CD4-positive, alpha-beta T cell (primary cell): ENCODE measurements around the gene RAPGEF4. TPM values are rescaled to one million over a fixed set of nuclear protein-coding genes. Genes with fewer than 3 reads are reported as not detected.

Experiments
- ATAC-seq: fragments of 200-7000 bp; cut with Tn5 transposase; one replicate; pipeline ENCODE4 v1.10.0; 2022; ENCODE audit warnings: mild to moderate bottlenecking; ENCODE audit not compliant: poor library complexity
- CTCF ChIA-PET: fragments of 350-600 bp; sonication (Branson Sonifier 250); formaldehyde crosslinking; loops from one replicate; lab custom pipeline; 2021; ENCODE audit warnings: antibody characterized with exemption, inconsistent platforms; lab: Charles Lee
- POLR2A ChIA-PET: fragments of 350-600 bp; sonication (Branson Sonifier 250); formaldehyde crosslinking; loops from one replicate; lab custom pipeline; 2021; ENCODE audit warnings: antibody characterized with exemption, inconsistent platforms; lab: Charles Lee
- DNase-seq, 14 experiments: peaks; one replicate each; pipeline ENCODE4 v3.0.0-alpha.2; 2013 to 2020; ENCODE audit warnings: mixed read lengths in 2 of 14
- H3K27ac ChIP-seq, 2 donors: one replicate each; pipeline versions ENCODE4 v1.5.1 to v1.7.0; 2013; ENCODE audit warnings: low read length in 2 of 2, low read depth in 1 of 2, mild to moderate bottlenecking in 1 of 2
- H3K27me3 ChIP-seq, 2 experiments: 1 replicate in 1 of 2; 2 replicates in 1 of 2; pipeline versions ENCODE4 v1.6.1 to v1.7.0; 2013; ENCODE audit warnings: low read length in 2 of 2, control low read depth in 1 of 2, mild to moderate bottlenecking in 1 of 2, moderate library complexity in 1 of 2; ENCODE audit not compliant: insufficient read depth in 2 of 2, control insufficient read depth in 1 of 2
- H3K36me3 ChIP-seq: one replicate; pipeline ENCODE4 v1.6.1; 2013; ENCODE audit warnings: low read length, control low read depth; ENCODE audit not compliant: insufficient read depth
- H3K4me1 ChIP-seq: one replicate; pipeline ENCODE4 v1.6.1; 2013; ENCODE audit warnings: low read length, control low read depth; ENCODE audit not compliant: insufficient read depth
- H3K4me3 ChIP-seq: one replicate; pipeline ENCODE4 v1.5.1; 2013; ENCODE audit warnings: mild to moderate bottlenecking, low read length, moderate library complexity
- H3K9me3 ChIP-seq, 2 experiments: 1 replicate in 1 of 2; 2 replicates in 1 of 2; pipeline versions ENCODE4 v1.6.1 to v1.7.0; 2013; ENCODE audit warnings: low read length in 2 of 2, mild to moderate bottlenecking in 2 of 2, control low read depth in 1 of 2, moderate library complexity in 1 of 2; ENCODE audit not compliant: control insufficient read depth in 1 of 2, insufficient read depth in 1 of 2
- H3K27ac Mint-ChIP-seq: one replicate; pipeline ENCODE4 v1.8.0; 2020; ENCODE audit warnings: mixed read lengths
- H3K27me3 Mint-ChIP-seq: one replicate; pipeline ENCODE4 v1.8.0; 2021; ENCODE audit warnings: mixed read lengths
- H3K36me3 Mint-ChIP-seq: one replicate; pipeline ENCODE4 v1.8.0; 2021; ENCODE audit warnings: low read depth, mixed read lengths
- H3K4me1 Mint-ChIP-seq: one replicate; pipeline ENCODE4 v1.8.0; 2021; ENCODE audit warnings: low read depth, mixed read lengths
- H3K4me3 Mint-ChIP-seq: one replicate; pipeline ENCODE4 v1.8.0; 2020; ENCODE audit warnings: mild to moderate bottlenecking, mixed read lengths
- H3K9me3 Mint-ChIP-seq: one replicate; pipeline ENCODE4 v1.8.0; 2020; ENCODE audit warnings: mixed read lengths
- intact Hi-C, 2 experiments: fragments of 100-400 bp; cut with DNase I in 1 of 2; cut with micrococcal nuclease in 1 of 2; formaldehyde crosslinking; loops; one replicate each; pipeline versions ENCODE4 v1.15.1 to v1.9.0; 2023 to 2025; cut with DNase I, micrococcal nuclease
- total RNA-seq, 174 experiments: library from RNA in 2 of 174; stranded (reverse) in 2 of 174; gene quantifications; one replicate each; pipeline ENCODE4 v1.2.3 and lab custom pipeline; 2021 to 2026
- TF ChIP-seq, protein P1 (sequence below): fragments of 200-600 bp; IDR thresholded peaks from one replicate; pipeline ENCODE4 v1.8.0; 2022; ENCODE audit warnings: antibody characterized with exemption, mild to moderate bottlenecking

The RAPGEF4 gene
- total RNA-seq, 2 experiments from 2014 or later: 0.69 to 0.73 TPM

DNA sequence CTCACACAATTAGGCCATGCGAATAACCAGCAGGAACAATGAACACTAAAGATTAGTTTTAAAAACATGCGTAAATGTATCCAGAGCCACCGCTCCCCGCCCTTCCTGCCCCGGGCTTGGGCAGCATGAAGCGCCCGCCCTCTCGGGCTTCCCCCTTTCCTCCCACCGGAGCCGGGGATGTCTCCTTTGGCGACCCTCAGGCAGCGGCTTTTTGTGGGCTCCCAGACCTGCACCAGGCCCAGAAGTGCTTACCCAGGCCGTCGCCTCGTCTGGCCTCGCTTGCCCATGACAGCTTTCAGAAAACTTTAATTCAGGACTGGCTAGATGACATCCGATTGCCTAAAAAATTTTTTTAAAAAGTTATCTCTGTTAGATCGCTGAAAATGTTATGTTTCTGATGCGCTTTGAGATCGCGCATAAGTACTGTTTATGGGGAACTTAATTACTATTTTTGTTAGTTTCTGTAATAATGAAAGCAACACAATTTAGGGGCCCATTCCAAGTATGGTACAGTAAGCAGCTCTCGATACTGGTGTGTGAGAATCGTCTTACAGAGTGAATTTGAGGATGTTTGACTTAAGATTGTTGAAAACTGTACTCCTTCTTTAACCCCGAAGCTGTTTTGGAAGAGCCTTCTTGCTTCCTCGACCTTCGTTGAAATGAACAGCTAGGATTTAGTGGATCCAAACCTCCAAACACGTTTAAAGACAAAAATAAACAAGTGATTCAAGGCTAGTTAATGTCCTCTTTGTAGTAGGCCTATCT, 341.1 kb downstream of the RAPGEF4 start:
- peak overlapping the region; percentile 60 for H3K4me3 ChIP-seq
- Mint-ChIP-seq H3K27ac (no peak overlapping the region), H3K4me1 (peaks cover 7% of the 10 kb centered on the region), H3K27me3 (peaks cover 17% of the 10 kb centered on the region), H3K9me3 (no peaks in the 10 kb centered on the region), H3K4me3 (peak overlapping the region; percentile 79), H3K36me3 (no peaks in the 10 kb centered on the region)
- intact Hi-C loops: no loop called here
- TF ChIP-seq, protein P1, sequence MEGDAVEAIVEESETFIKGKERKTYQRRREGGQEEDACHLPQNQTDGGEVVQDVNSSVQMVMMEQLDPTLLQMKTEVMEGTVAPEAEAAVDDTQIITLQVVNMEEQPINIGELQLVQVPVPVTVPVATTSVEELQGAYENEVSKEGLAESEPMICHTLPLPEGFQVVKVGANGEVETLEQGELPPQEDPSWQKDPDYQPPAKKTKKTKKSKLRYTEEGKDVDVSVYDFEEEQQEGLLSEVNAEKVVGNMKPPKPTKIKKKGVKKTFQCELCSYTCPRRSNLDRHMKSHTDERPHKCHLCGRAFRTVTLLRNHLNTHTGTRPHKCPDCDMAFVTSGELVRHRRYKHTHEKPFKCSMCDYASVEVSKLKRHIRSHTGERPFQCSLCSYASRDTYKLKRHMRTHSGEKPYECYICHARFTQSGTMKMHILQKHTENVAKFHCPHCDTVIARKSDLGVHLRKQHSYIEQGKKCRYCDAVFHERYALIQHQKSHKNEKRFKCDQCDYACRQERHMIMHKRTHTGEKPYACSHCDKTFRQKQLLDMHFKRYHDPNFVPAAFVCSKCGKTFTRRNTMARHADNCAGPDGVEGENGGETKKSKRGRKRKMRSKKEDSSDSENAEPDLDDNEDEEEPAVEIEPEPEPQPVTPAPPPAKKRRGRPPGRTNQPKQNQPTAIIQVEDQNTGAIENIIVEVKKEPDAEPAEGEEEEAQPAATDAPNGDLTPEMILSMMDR: no peak
- no peaks in the 10 kb centered on the region for H3K36me3 ChIP-seq
- no peaks in the 10 kb centered on the region for H3K9me3 ChIP-seq
- H3K27ac ChIP-seq: no peak overlapping the region
- peaks cover 0 to 17% of the 10 kb centered on the region in 2 experiments for H3K27me3 ChIP-seq
- CTCF ChIA-PET: interaction anchor here (0.7 kb wide), 1 partner anchor 48 kb away, joined by 3 read pairs; no protein-coding TSS in a partner anchor
- peaks cover 9% of the 10 kb centered on the region for H3K4me1 ChIP-seq
- peak in 3 of 14 experiments; percentile 4 to 12 (median 8) for DNase-seq
- peak; percentile 11 for ATAC-seq
- POLR2A ChIA-PET: no interaction called here

GRCh38 chr2:173077506-173078177, 342.0 kb downstream of the RAPGEF4 start:
- Mint-ChIP-seq H3K27ac (no peak overlapping the region), H3K27me3 (peaks cover 24% of the 10 kb centered on the region), H3K36me3 (no peaks in the 10 kb centered on the region), H3K4me3 (peak overlapping the region; percentile 79), H3K9me3 (no peaks in the 10 kb centered on the region), H3K4me1 (peaks cover 7% of the 10 kb centered on the region)
- Histone ChIP-seq H3K27me3 (peaks cover 0 to 17% of the 10 kb centered on the region in 2 experiments), H3K36me3 (no peaks in the 10 kb centered on the region), H3K9me3 (no peaks in the 10 kb centered on the region), H3K27ac (no peak overlapping the region), H3K4me1 (peaks cover 9% of the 10 kb centered on the region), H3K4me3 (no peak overlapping the region)
- POLR2A ChIA-PET: interaction anchor here (1.1 kb wide), 1 partner anchor 20 kb away, joined by 3 read pairs; no protein-coding TSS in a partner anchor
- TF ChIP-seq, protein P1: no peak
- intact Hi-C loops: no loop called here
- CTCF ChIA-PET: no interaction called here
- ATAC-seq (no peak), DNase-seq (no peak)

GRCh38 chr2:173079141-173079540, 343.5 kb downstream of the RAPGEF4 start:
- ChIA-PET CTCF (interaction anchor here (1.9 kb wide), 1 partner anchor 13 kb away, joined by 4 read pairs; no protein-coding TSS in a partner anchor), POLR2A (no interaction called here)
- Mint-ChIP-seq H3K4me1 (peaks cover 7% of the 10 kb centered on the region), H3K9me3 (no peaks in the 10 kb centered on the region), H3K4me3 (no peak overlapping the region), H3K36me3 (no peaks in the 10 kb centered on the region), H3K27me3 (peaks cover 25% of the 10 kb centered on the region), H3K27ac (no peak overlapping the region)
- Histone ChIP-seq H3K27ac (no peak overlapping the region), H3K4me3 (no peak overlapping the region), H3K36me3 (no peaks in the 10 kb centered on the region), H3K27me3 (peaks cover 0 to 17% of the 10 kb centered on the region in 2 experiments), H3K4me1 (peaks cover 9% of the 10 kb centered on the region), H3K9me3 (no peaks in the 10 kb centered on the region)
- TF ChIP-seq, protein P1: no peak
- ATAC-seq (no peak), DNase-seq (no peak)
- intact Hi-C loops: no loop called here
